ENCODE results near the gene CSF2. TPM values are rescaled to one million over a fixed set of nuclear protein-coding genes. Genes with fewer than 3 reads are reported as not detected.
"Not testable (repeated sequence)": the region's sequence is repeated elsewhere in the genome, so short reads cannot be mapped to it uniquely, and the experiment has no call there.

CSF2 gene
- total RNA-seq, 2 experiments from 2014 or later, result not detected

DNA sequence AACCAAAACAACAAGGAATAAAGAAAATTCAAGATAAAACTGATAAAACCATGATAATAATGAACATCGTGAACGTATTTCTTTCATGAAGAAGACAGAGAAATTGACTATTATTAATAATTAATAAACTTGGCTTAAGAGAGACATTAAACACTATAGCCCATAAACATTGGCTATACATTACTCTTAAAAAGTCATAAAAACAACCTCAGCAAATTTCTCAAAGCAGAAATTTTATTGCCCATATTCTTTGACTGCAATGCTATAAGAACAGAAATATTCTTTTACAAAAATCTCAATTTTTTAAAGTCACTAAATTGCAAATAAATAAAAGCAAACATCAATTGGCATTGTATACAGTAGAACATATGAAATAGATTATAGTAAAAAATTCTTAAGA, 42.5 kb downstream of the CSF2 start:
- intact Hi-C loops (cut with DNase I, micrococcal nuclease), result no loop called here
- Mint-ChIP-seq H3K4me1 (ENCODE audit: low read depth) (peaks cover 35% of the 10 kb centered on the region), H3K27me3 (no peaks in the 10 kb centered on the region), H3K9me3 (no peaks in the 10 kb centered on the region), H3K27ac (no peak overlapping the region), H3K4me3 (no peak overlapping the region), H3K36me3 (ENCODE audit: low read depth) (no peaks in the 10 kb centered on the region)
- ATAC-seq (ENCODE audit: poor library complexity) (no peak), DNase-seq (no peak)
- ChIA-PET POLR2A (interaction anchor here (1.4 kb wide), 1 partner anchor 19 kb away, joined by 3 read pairs; no protein-coding TSS in a partner anchor), CTCF (no interaction called here)
- Histone ChIP-seq H3K27ac (ENCODE audit: low read depth in 1 of 2, low read length in 2 of 2) (no peak overlapping the region), H3K36me3 (ENCODE audit: insufficient read depth, low read length) (no peaks in the 10 kb centered on the region), H3K4me3 (ENCODE audit: low read length) (no peak overlapping the region), H3K4me1 (ENCODE audit: insufficient read depth, low read length) (peaks cover 32% of the 10 kb centered on the region), H3K9me3 (ENCODE audit: control insufficient read depth in 1 of 2, insufficient read depth in 1 of 2, low read length in 2 of 2) (no peaks in the 10 kb centered on the region), H3K27me3 (ENCODE audit: control insufficient read depth in 1 of 2, insufficient read depth in 2 of 2, low read length in 2 of 2) (no peaks in the 10 kb centered on the region)
- TF ChIP-seq, protein P1, sequence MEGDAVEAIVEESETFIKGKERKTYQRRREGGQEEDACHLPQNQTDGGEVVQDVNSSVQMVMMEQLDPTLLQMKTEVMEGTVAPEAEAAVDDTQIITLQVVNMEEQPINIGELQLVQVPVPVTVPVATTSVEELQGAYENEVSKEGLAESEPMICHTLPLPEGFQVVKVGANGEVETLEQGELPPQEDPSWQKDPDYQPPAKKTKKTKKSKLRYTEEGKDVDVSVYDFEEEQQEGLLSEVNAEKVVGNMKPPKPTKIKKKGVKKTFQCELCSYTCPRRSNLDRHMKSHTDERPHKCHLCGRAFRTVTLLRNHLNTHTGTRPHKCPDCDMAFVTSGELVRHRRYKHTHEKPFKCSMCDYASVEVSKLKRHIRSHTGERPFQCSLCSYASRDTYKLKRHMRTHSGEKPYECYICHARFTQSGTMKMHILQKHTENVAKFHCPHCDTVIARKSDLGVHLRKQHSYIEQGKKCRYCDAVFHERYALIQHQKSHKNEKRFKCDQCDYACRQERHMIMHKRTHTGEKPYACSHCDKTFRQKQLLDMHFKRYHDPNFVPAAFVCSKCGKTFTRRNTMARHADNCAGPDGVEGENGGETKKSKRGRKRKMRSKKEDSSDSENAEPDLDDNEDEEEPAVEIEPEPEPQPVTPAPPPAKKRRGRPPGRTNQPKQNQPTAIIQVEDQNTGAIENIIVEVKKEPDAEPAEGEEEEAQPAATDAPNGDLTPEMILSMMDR (IDR thresholded peaks at IDR 0.05), result no peak

DNA sequence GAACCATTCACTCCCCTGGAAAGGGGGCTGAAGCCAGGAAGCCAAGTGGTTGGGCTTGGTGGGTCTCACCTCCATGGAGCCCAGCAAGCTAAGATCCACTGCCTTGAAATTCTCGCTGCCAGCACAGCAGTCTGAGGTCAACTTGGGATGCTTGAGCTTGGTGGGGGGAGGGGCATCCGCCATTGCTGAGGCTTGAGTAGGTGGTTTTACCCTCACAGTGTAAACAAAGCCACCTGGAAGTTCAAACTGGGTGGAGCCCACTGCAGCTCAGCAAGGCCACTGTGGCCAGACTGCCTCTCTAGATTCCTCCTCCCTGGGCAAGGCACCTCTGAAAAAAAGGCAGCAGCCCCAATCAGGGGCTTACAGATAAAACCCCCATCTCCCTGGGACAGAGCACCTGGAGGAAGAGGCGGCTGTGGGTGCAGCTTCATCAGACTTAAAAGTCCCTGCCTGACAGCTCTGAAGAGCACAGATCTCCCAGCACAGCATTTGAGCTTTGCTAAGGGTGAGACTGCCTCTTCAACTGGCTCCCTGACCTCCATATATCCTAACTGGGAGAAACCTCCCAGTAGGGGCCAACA, 43.4 kb downstream of the CSF2 start:
- CTCF ChIA-PET; intact Hi-C loops (cut with DNase I, micrococcal nuclease); H3K4me3 ChIP-seq (ENCODE audit: low read length); H3K36me3 ChIP-seq (ENCODE audit: insufficient read depth, low read length); H3K9me3 ChIP-seq (ENCODE audit: control insufficient read depth in 1 of 2, insufficient read depth in 1 of 2, low read length in 2 of 2); H3K36me3 Mint-ChIP-seq (ENCODE audit: low read depth); H3K27ac ChIP-seq (ENCODE audit: low read depth in 1 of 2, low read length in 2 of 2); H3K9me3 Mint-ChIP-seq; H3K27me3 ChIP-seq (ENCODE audit: control insufficient read depth in 1 of 2, insufficient read depth in 2 of 2, low read length in 2 of 2); ATAC-seq (ENCODE audit: poor library complexity); H3K4me3 Mint-ChIP-seq; H3K27me3 Mint-ChIP-seq; H3K27ac Mint-ChIP-seq: not testable (repeated sequence)
- peak in 1 of 14 experiments; percentile 68 for DNase-seq
- POLR2A ChIA-PET, result interaction anchor here (0.6 to 1.4 kb wide), 3 partner anchors 20 to 518 kb away, joined by 3 to 4 read pairs (median 4); partner anchors contain the start of gene IRF1
- peaks cover 25% of the 10 kb centered on the region for H3K4me1 ChIP-seq (ENCODE audit: insufficient read depth, low read length)
- peaks cover 27% of the 10 kb centered on the region for H3K4me1 Mint-ChIP-seq (ENCODE audit: low read depth)

GRCh38 chr5:132120717-132121116, 47.1 kb downstream of the CSF2 start:
- ATAC-seq (ENCODE audit: poor library complexity); H3K27ac ChIP-seq (ENCODE audit: low read depth in 1 of 2, low read length in 2 of 2); H3K27ac Mint-ChIP-seq; H3K36me3 ChIP-seq (ENCODE audit: insufficient read depth, low read length); H3K9me3 ChIP-seq (ENCODE audit: control insufficient read depth in 1 of 2, insufficient read depth in 1 of 2, low read length in 2 of 2); POLR2A ChIA-PET; H3K27me3 Mint-ChIP-seq; H3K4me1 Mint-ChIP-seq (ENCODE audit: low read depth); H3K36me3 Mint-ChIP-seq (ENCODE audit: low read depth); DNase-seq; intact Hi-C loops (cut with DNase I, micrococcal nuclease); CTCF ChIA-PET; H3K9me3 Mint-ChIP-seq; H3K4me3 ChIP-seq (ENCODE audit: low read length); H3K4me3 Mint-ChIP-seq; H3K27me3 ChIP-seq (ENCODE audit: control insufficient read depth in 1 of 2, insufficient read depth in 2 of 2, low read length in 2 of 2): not testable (repeated sequence)
- H3K4me1 ChIP-seq (ENCODE audit: insufficient read depth, low read length), result peaks cover 14% of the 10 kb centered on the region

DNA sequence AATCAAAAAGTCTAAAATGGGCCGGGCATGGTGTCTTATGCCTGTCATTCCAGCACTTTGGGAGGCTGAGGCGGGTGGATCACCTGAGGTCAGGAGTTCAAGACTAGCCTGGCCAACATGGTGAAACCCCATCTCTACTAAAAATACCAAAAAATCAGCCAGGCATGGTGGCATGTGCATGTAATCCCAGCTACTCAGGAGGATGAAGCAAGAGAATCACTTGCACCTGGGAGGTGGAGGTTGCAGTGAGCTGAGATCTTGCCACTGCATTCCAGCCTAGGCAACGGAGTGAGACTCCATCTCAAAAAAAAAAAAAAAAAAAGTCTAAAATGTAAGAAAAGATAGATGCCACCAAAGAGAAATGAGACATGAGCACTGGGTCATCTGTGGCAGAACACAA, 49.4 kb downstream of the CSF2 start:
- CTCF ChIA-PET; DNase-seq; H3K4me1 Mint-ChIP-seq (ENCODE audit: low read depth); H3K27ac Mint-ChIP-seq; H3K36me3 Mint-ChIP-seq (ENCODE audit: low read depth); H3K9me3 Mint-ChIP-seq; H3K27ac ChIP-seq (ENCODE audit: low read depth in 1 of 2, low read length in 2 of 2); H3K9me3 ChIP-seq (ENCODE audit: control insufficient read depth in 1 of 2, insufficient read depth in 1 of 2, low read length in 2 of 2); H3K27me3 ChIP-seq (ENCODE audit: control insufficient read depth in 1 of 2, insufficient read depth in 2 of 2, low read length in 2 of 2); H3K4me3 ChIP-seq (ENCODE audit: low read length); POLR2A ChIA-PET; ATAC-seq (ENCODE audit: poor library complexity); intact Hi-C loops (cut with DNase I, micrococcal nuclease); H3K4me3 Mint-ChIP-seq; H3K4me1 ChIP-seq (ENCODE audit: insufficient read depth, low read length); H3K36me3 ChIP-seq (ENCODE audit: insufficient read depth, low read length); H3K27me3 Mint-ChIP-seq: not testable (repeated sequence)

GRCh38 chr5:132123578-132123977, 50.0 kb downstream of the CSF2 start:
- H3K27me3 Mint-ChIP-seq; H3K4me1 ChIP-seq (ENCODE audit: insufficient read depth, low read length); H3K4me3 Mint-ChIP-seq; H3K36me3 ChIP-seq (ENCODE audit: insufficient read depth, low read length); intact Hi-C loops (cut with DNase I, micrococcal nuclease); H3K36me3 Mint-ChIP-seq (ENCODE audit: low read depth); H3K9me3 ChIP-seq (ENCODE audit: control insufficient read depth in 1 of 2, insufficient read depth in 1 of 2, low read length in 2 of 2); H3K27ac ChIP-seq (ENCODE audit: low read depth in 1 of 2, low read length in 2 of 2); H3K9me3 Mint-ChIP-seq; H3K4me3 ChIP-seq (ENCODE audit: low read length); ATAC-seq (ENCODE audit: poor library complexity); DNase-seq; H3K4me1 Mint-ChIP-seq (ENCODE audit: low read depth); H3K27ac Mint-ChIP-seq; CTCF ChIA-PET; H3K27me3 ChIP-seq (ENCODE audit: control insufficient read depth in 1 of 2, insufficient read depth in 2 of 2, low read length in 2 of 2); POLR2A ChIA-PET: not testable (repeated sequence)

Other genes starting within 250 kb of the CSF2 start
- gene MEIKIN, start 128.1 kb upstream of the CSF2 start, total RNA-seq, result not detected
- 10 to 100 TPM; 13.9 to 17.6 TPM for gene ACSL6, start 62.1 kb upstream of the CSF2 start, total RNA-seq
- not detected for gene IL3, start 13.1 kb upstream of the CSF2 start, total RNA-seq
- gene P4HA2, start 154.1 kb downstream of the CSF2 start, total RNA-seq, result not detected
- gene PDLIM4, start 183.9 kb downstream of the CSF2 start, total RNA-seq, result not detected
- under 1 TPM; 0.16 to 0.22 TPM for gene SLC22A4, start 220.6 kb downstream of the CSF2 start, total RNA-seq

All from CD4-positive, alpha-beta T cell (primary cell).